Measurements from ENCODE around the gene DAGLB. TPM values are rescaled to one million over a fixed set of nuclear protein-coding genes. Genes with fewer than 3 reads are reported as not detected.
"Not testable (repeated sequence)": the region's sequence is repeated elsewhere in the genome, so short reads cannot be mapped to it uniquely, and the experiment has no call there.

The DAGLB gene
- total RNA-seq, 1 experiment from 2014 or later = 24.1 TPM

- BruUV-seq (replicated peaks) = no TSS peak
- Histone ChIP-seq H3K36me3 (ENCODE audit: insufficient read depth, low read length, poor library complexity, severe bottlenecking) (peaks cover 9% of the 10 kb centered on the region), H3K4me1 (ENCODE audit: insufficient read depth, low read length, poor library complexity, severe bottlenecking) (peaks cover 42% of the 10 kb centered on the region), H3K9me3 (ENCODE audit: low read depth, low read length, poor library complexity, severe bottlenecking) (no peaks in the 10 kb centered on the region), H3K27me3 (replicated peaks; ENCODE audit: insufficient read depth, low read depth, low read length, poor library complexity) (no peaks in the 10 kb centered on the region), H3K4me3 (ENCODE audit: low read depth, low read length, poor library complexity, severe bottlenecking) (no peak overlapping the region), H3K27ac (ENCODE audit: low read depth, low read length, poor library complexity, severe bottlenecking) (no peak overlapping the region)
- DNase-seq (ENCODE audit: low spot score) = no peak
- intact Hi-C loops (cut with micrococcal nuclease; ENCODE audit: unreplicated experiment) = no loop called here
- CTCF ChIA-PET = no interaction called here
- no peak for TF ChIP-seq CTCF (conservative IDR thresholded peaks at IDR 0.05; ENCODE audit: low read depth, low read length)
- no peak for TF ChIP-seq EZH2 (IDR thresholded peaks at IDR 0.05; ENCODE audit: borderline replicate concordance, low read depth, low read length, poor library complexity, severe bottlenecking)
- POLR2A ChIA-PET (ENCODE audit: low non-redundant PET) = no interaction called here
These were observed 64.9 kb downstream of the DAGLB start for GRCh38 chr7:6382817-6383216.

- H3K36me3 ChIP-seq (ENCODE audit: insufficient read depth, low read length, poor library complexity, severe bottlenecking); BruUV-seq (replicated peaks); intact Hi-C loops (cut with micrococcal nuclease; ENCODE audit: unreplicated experiment); DNase-seq (ENCODE audit: low spot score); POLR2A ChIA-PET (ENCODE audit: low non-redundant PET); H3K4me3 ChIP-seq (ENCODE audit: low read depth, low read length, poor library complexity, severe bottlenecking); H3K27ac ChIP-seq (ENCODE audit: low read depth, low read length, poor library complexity, severe bottlenecking); H3K9me3 ChIP-seq (ENCODE audit: low read depth, low read length, poor library complexity, severe bottlenecking); H3K27me3 ChIP-seq (replicated peaks; ENCODE audit: insufficient read depth, low read depth, low read length, poor library complexity); CTCF ChIA-PET: not testable (repeated sequence)
- H3K4me1 ChIP-seq (ENCODE audit: insufficient read depth, low read length, poor library complexity, severe bottlenecking) = peaks cover 46% of the 10 kb centered on the region
These were observed 65.9 kb downstream of the DAGLB start for GRCh38 chr7:6381846-6382245.

GRCh38 chr7:6380310-6381095, 67.3 kb downstream of the DAGLB start:
- no TSS peak for BruUV-seq (replicated peaks)
- ChIA-PET CTCF (no interaction called here), POLR2A (ENCODE audit: low non-redundant PET) (interaction anchor here (0.6 kb wide), 1 partner anchor 711 kb away, joined by 11 read pairs; no protein-coding TSS in a partner anchor)
- TF ChIP-seq CTCF (conservative IDR thresholded peaks at IDR 0.05; ENCODE audit: low read depth, low read length) (no peak), EZH2 (IDR thresholded peaks at IDR 0.05; ENCODE audit: borderline replicate concordance, low read depth, low read length, poor library complexity, severe bottlenecking) (no peak)
- no peak overlapping the region for H3K4me3 ChIP-seq (ENCODE audit: low read depth, low read length, poor library complexity, severe bottlenecking)
- H3K36me3 ChIP-seq (ENCODE audit: insufficient read depth, low read length, poor library complexity, severe bottlenecking) = no peaks in the 10 kb centered on the region
- no peaks in the 10 kb centered on the region for H3K27me3 ChIP-seq (replicated peaks; ENCODE audit: insufficient read depth, low read depth, low read length, poor library complexity)
- intact Hi-C loops (cut with micrococcal nuclease; ENCODE audit: unreplicated experiment) = no loop called here
- no peak overlapping the region for H3K27ac ChIP-seq (ENCODE audit: low read depth, low read length, poor library complexity, severe bottlenecking)
- DNase-seq (ENCODE audit: low spot score) = no peak
- peaks cover 43% of the 10 kb centered on the region for H3K4me1 ChIP-seq (ENCODE audit: insufficient read depth, low read length, poor library complexity, severe bottlenecking)
- no peaks in the 10 kb centered on the region for H3K9me3 ChIP-seq (ENCODE audit: low read depth, low read length, poor library complexity, severe bottlenecking)

- Histone ChIP-seq H3K36me3 (ENCODE audit: insufficient read depth, low read length, poor library complexity, severe bottlenecking) (no peaks in the 10 kb centered on the region), H3K9me3 (ENCODE audit: low read depth, low read length, poor library complexity, severe bottlenecking) (no peaks in the 10 kb centered on the region), H3K27me3 (replicated peaks; ENCODE audit: insufficient read depth, low read depth, low read length, poor library complexity) (no peaks in the 10 kb centered on the region), H3K4me3 (ENCODE audit: low read depth, low read length, poor library complexity, severe bottlenecking) (no peak overlapping the region), H3K4me1 (ENCODE audit: insufficient read depth, low read length, poor library complexity, severe bottlenecking) (peaks cover 36% of the 10 kb centered on the region), H3K27ac (ENCODE audit: low read depth, low read length, poor library complexity, severe bottlenecking) (no peak overlapping the region)
- no peak for TF ChIP-seq CTCF (conservative IDR thresholded peaks at IDR 0.05; ENCODE audit: low read depth, low read length)
- TF ChIP-seq EZH2 (IDR thresholded peaks at IDR 0.05; ENCODE audit: borderline replicate concordance, low read depth, low read length, poor library complexity, severe bottlenecking) = no peak
- no TSS peak for BruUV-seq (replicated peaks)
- POLR2A ChIA-PET (ENCODE audit: low non-redundant PET) = no interaction called here
- CTCF ChIA-PET = no interaction called here
- intact Hi-C loops (cut with micrococcal nuclease; ENCODE audit: unreplicated experiment) = no loop called here
- DNase-seq (ENCODE audit: low spot score) = no peak
These were observed 67.9 kb downstream of the DAGLB start for GRCh38 chr7:6379886-6380285.

GRCh38 chr7:6378556-6378955, 69.2 kb downstream of the DAGLB start:
- CTCF ChIA-PET; H3K36me3 ChIP-seq (ENCODE audit: insufficient read depth, low read length, poor library complexity, severe bottlenecking); BruUV-seq (replicated peaks); H3K27ac ChIP-seq (ENCODE audit: low read depth, low read length, poor library complexity, severe bottlenecking); intact Hi-C loops (cut with micrococcal nuclease; ENCODE audit: unreplicated experiment); POLR2A ChIA-PET (ENCODE audit: low non-redundant PET); DNase-seq (ENCODE audit: low spot score); H3K4me3 ChIP-seq (ENCODE audit: low read depth, low read length, poor library complexity, severe bottlenecking); H3K9me3 ChIP-seq (ENCODE audit: low read depth, low read length, poor library complexity, severe bottlenecking); H3K27me3 ChIP-seq (replicated peaks; ENCODE audit: insufficient read depth, low read depth, low read length, poor library complexity): not testable (repeated sequence)
- peaks cover 23% of the 10 kb centered on the region for H3K4me1 ChIP-seq (ENCODE audit: insufficient read depth, low read length, poor library complexity, severe bottlenecking)

Measured in A673 (cell line).